ENCODE results near the gene MACROD2.

Gene MACROD2

DNA sequence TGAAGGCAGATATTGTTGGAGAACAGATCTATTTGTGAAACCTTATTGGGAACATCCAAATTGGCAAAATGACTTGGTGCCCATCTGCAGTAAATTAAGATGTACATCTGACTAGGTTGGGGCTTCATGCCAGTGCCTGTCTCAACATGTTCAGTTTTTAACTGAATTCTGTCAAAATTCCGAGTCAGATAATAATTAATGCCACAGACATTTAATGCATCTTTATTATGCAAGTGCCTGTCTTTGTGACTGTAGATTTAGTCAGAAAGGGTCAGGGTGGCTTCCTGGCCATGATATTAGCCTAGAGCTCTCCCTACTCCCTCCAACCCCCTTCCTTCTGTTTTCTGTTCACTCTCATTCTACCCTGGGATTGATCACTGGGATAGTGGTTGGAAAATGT is 541.4 kb downstream of the MACROD2 start:
- ChIA-PET CTCF (no interaction called here), POLR2A (no interaction called here)
- TF ChIP-seq, protein P1, sequence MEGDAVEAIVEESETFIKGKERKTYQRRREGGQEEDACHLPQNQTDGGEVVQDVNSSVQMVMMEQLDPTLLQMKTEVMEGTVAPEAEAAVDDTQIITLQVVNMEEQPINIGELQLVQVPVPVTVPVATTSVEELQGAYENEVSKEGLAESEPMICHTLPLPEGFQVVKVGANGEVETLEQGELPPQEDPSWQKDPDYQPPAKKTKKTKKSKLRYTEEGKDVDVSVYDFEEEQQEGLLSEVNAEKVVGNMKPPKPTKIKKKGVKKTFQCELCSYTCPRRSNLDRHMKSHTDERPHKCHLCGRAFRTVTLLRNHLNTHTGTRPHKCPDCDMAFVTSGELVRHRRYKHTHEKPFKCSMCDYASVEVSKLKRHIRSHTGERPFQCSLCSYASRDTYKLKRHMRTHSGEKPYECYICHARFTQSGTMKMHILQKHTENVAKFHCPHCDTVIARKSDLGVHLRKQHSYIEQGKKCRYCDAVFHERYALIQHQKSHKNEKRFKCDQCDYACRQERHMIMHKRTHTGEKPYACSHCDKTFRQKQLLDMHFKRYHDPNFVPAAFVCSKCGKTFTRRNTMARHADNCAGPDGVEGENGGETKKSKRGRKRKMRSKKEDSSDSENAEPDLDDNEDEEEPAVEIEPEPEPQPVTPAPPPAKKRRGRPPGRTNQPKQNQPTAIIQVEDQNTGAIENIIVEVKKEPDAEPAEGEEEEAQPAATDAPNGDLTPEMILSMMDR (IDR thresholded peaks at IDR 0.05; ENCODE audit: insufficient read depth, low read length, missing control alignments) = no peak
- DNase-seq (ENCODE audit: low read depth, low spot score) = no peak
- H3K4me3 ChIP-seq (ENCODE audit: low read depth, low read length) = no peak overlapping the region

DNA sequence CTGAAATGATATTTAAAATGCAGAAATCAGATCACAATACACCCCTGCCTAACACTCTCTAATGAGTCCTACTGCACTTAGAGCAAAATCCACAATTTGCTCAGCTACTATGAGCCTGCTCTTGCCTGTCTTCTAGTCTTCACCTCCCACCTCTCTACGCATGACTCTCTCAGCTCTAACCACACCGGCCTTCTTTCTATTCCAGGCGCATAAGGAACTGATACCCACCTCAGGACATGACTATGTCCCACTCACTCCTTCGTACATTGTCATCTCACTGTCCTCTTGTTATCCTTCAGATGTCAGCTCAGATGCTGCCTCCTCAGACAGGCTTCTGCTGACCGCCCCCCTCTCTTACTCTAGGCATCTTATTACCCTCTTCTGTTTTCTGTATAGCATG is 543.1 kb downstream of the MACROD2 start:
- ChIA-PET CTCF (no interaction called here), POLR2A (no interaction called here)
- TF ChIP-seq, protein P1 (IDR thresholded peaks at IDR 0.05; ENCODE audit: insufficient read depth, low read length, missing control alignments) = no peak
- DNase-seq (ENCODE audit: low read depth, low spot score) = no peak
- no peak overlapping the region for H3K4me3 ChIP-seq (ENCODE audit: low read depth, low read length)

DNA sequence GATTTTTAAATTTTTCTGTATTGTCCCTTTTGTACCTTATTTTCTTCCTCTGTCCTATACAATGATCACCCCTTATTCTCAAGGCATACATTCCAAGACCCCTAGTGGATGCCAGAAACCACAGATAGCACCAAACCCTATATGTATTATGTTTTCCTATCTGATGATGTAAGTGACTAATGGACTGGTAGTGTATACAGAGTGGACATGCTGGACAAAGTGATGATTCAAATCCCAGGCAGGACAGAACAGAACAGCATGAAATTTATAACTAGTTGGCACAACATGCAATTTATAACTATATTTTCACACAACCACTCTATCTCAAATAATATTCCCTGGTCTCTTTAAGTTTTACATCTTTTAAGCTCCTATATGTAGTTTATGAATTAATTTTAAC is 547.7 kb downstream of the MACROD2 start:
- POLR2A ChIA-PET = no interaction called here
- TF ChIP-seq, protein P1 (IDR thresholded peaks at IDR 0.05; ENCODE audit: insufficient read depth, low read length, missing control alignments) = no peak
- no peak for DNase-seq (ENCODE audit: low read depth, low spot score)
- no peak overlapping the region for H3K4me3 ChIP-seq (ENCODE audit: low read depth, low read length)
- CTCF ChIA-PET = no interaction called here

DNA sequence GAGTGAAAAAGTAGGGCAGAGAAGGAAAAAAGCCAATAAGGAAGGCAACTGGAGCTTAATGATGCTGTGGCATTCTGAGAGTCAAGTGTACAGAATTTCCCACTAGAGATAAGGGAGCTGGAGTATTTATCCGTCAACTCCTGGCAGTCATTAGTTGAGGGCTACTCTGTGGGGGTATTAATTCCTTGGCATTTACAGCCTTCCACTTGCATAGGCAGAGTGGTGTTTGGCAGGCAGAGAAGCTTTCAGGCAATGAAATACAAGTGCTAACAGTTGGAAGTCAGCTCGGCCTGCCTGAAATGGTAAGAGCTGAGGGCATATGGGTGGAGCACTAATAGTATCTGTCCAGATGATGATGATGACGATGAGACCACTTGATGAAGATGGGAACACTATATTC is 549.4 kb downstream of the MACROD2 start:
- ChIA-PET CTCF (no interaction called here), POLR2A (no interaction called here)
- TF ChIP-seq, protein P1 (IDR thresholded peaks at IDR 0.05; ENCODE audit: insufficient read depth, low read length, missing control alignments) = no peak
- no peak overlapping the region for H3K4me3 ChIP-seq (ENCODE audit: low read depth, low read length)
- DNase-seq (ENCODE audit: low read depth, low spot score) = no peak

DNA sequence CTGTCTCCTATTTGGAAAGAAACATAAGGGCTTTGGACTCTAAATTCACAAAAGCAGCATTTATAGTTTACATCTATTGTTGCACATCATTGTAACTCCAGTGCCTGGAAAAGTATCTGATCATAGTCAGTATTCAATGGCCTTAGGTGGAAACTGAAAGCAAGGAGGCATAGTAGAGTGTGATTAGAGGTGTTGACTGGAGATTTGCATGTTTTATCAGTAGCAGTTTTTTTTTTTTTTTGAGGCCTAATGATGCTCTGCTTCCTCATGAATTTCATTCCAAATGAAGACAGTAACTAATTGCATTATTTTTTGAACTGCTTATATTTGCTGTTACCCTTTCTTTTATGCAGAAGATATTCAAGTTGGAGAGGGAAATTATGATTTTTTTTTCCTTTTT is 555.3 kb downstream of the MACROD2 start:
- TF ChIP-seq, protein P1 (IDR thresholded peaks at IDR 0.05; ENCODE audit: insufficient read depth, low read length, missing control alignments) = no peak
- POLR2A ChIA-PET = no interaction called here
- CTCF ChIA-PET = no interaction called here
- H3K4me3 ChIP-seq (ENCODE audit: low read depth, low read length) = no peak overlapping the region
- DNase-seq (ENCODE audit: low read depth, low spot score) = no peak

DNA sequence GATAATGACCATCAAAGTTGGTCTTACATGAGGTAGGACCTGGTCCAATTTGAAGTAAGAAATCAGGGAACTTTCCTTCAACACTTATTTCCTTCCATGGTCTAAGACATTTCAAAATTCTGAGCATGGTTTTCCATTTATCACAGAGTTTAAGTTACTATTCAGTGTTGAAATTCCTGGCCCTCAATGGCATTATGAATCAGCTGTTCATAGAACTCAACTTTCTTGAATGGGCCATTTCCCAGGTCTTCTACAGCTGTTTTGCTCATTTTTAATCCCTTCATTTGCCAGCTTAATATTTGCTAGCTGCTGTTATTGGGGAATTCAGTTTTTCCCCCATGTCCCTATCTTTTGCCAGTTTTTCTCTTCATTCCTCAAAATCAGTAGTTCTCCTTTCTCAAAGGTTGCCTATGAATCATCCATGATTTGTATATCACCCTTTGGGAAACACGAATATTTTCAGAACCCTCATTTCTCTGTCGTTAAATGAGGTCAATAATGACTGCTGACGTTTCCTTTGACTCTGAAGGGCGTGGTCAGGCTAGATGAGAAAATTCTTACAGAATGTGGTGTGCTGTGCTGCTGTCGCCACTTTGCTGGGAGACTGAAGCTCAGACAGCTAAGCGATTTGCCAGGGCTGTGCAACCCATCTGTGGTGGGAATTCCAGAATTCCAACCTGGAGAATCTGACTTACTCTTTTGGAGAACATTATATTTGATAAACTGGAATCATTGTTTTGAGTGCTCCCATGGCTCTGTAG is 558.6 kb downstream of the MACROD2 start:
- ChIA-PET CTCF (no interaction called here), POLR2A (no interaction called here)
- TF ChIP-seq, protein P1 (IDR thresholded peaks at IDR 0.05; ENCODE audit: insufficient read depth, low read length, missing control alignments) = no peak
- H3K4me3 ChIP-seq (ENCODE audit: low read depth, low read length) = no peak overlapping the region
- DNase-seq (ENCODE audit: low read depth, low spot score) = no peak
